GM12891 (cell line): ENCODE data around the gene RFC2.

Experiments used
- POLR2A ChIP-seq: IDR thresholded peaks from 2 replicates; pipeline ENCODE4 v1.6.1; 2011; ENCODE audit warnings: low read depth, low read length, control low read depth
- TAF1 ChIP-seq: IDR thresholded peaks from 2 replicates; pipeline ENCODE4 v1.6.1; 2011; ENCODE audit warnings: low read depth, low read length, control low read depth

DNA sequence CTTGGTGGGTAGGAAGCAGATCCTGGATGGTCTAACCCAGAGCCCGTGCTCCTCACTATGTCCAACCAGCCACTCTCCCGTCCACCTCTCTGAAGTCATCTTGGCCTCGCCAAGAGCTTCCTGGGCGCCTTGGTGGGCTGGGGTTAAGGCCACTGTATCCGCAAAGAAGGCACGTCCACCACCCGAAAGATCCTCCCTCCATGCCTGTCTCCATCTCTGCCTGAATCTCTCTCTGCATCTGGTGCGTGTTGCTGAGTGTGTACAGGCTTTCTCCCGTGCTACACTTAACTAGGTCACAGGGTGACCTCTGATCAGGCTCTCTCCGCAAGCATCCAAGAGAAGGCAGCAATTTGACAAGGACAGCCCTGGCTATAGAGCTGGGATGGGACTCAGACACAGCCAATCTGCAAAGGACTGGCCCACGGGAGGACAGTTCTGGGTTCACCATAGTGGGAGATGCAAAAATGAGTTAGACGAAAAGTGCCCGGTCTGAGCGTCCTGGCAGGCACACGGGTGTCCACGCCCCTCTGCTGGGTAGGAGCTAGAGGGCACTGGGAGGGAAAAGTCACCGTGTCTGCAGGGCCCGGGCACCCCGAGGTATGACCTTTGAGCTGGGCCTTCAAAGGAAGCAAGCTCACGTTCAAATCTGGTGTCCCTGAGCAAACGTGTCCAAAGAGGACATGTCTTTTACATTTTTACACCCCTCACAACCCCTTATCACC is 9.4 kb upstream of the RFC2 start:
- TF ChIP-seq TAF1 = no peak
- TF ChIP-seq POLR2A = no peak
